Activated CD8-positive, alpha-beta memory T cell treated with anti-CD3 and anti-CD28 coated beads, Interleukin-2, amount 50 U/mL, for 1 hour (primary cell): ENCODE measurements around the gene KRTAP9-9.
"Not testable (repeated sequence)": the region's sequence is repeated elsewhere in the genome, so short reads cannot be mapped to it uniquely, and the experiment has no call there.

Experiments
- DNase-seq: peaks from one replicate; pipeline ENCODE4 v3.0.0-alpha.2; 2020; ENCODE audit errors: extremely low read depth

The KRTAP9-9 gene

DNA sequence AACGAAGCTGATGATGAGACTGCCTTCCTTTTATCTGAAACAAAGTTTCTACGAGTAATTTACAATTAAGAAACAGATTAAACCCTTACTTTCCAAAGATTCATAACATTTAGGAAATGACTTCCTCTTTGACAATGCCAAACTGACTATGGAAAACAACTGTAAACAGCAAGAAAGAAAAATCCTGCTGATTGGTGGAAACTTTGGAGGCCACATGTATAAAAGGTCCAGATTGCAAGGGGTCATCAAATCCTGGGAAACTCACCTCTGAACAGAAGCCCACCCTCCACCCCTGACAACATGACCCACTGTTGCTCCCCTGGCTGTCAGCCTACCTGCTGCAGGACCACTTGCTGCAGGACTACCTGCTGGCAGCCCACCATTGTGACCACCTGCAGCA lies 9.9 kb downstream of the KRTAP9-9 start, which contains the start of gene KRTAP9-6:
KRTAP9-6 (plus strand) TSS at position 301 of the 400 bp plus-strand sequence; CDS start at position 301, 0 bp downstream.
- DNase-seq, result no peak

DNA sequence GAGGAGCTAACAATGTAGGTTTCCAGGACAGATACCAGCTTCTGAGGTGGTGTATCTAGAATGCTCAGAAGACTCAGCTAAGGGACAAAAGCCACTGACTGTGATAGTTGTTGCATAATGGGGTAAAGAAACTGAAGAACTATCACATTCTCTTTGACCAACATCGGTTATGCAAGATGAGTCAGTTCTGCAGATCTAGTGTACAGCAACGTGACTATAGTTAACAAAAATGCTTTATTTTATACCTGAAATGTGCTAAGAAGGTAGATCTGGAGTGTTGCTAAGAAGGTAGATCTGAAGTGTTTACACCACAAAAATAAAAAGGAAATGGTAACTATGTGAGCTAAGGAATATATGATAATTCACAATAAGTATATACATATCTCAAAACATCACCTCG lies 12.5 kb downstream of the KRTAP9-9 start:
- no peak for DNase-seq

DNA sequence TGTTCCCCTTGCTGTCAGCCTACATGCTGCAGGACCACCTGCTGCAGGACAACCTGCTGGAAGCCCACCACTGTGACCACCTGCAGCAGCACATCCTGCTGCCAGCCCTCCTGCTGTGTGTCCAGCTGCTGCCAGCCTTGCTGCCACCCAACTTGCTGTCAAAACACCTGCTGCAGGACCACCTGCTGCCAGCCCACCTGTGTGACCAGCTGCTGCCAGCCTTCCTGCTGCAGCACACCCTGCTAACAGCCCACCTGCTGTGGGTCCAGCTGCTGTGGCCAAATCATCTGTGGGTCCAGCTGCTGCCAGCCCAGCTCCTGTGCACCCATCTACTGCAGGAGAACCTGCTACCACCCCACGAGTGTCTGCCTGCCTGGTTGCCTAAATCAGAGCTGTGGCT lies 16.1 kb downstream of the KRTAP9-9 start:
- not testable (repeated sequence) for DNase-seq

DNA sequence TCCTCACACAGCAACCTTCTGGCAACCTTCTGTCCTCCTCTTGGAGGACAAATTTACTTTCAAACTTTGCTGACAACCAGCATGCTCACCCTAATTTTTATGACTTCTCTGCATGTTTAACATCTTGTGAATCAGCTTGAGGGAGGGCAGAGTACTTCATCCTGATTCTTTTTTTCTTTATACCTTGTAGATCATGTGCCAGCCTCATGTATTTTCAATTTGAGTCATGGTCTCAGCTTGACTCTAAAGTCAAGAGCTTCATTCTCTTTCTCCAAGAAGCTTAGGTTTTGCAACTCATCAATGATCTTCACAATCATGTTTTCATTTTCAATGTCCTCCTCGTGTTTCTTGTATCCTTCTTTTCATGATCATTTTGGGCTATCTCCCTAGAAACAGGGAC lies 16.7 kb downstream of the KRTAP9-9 start:
- DNase-seq, result no peak

DNA sequence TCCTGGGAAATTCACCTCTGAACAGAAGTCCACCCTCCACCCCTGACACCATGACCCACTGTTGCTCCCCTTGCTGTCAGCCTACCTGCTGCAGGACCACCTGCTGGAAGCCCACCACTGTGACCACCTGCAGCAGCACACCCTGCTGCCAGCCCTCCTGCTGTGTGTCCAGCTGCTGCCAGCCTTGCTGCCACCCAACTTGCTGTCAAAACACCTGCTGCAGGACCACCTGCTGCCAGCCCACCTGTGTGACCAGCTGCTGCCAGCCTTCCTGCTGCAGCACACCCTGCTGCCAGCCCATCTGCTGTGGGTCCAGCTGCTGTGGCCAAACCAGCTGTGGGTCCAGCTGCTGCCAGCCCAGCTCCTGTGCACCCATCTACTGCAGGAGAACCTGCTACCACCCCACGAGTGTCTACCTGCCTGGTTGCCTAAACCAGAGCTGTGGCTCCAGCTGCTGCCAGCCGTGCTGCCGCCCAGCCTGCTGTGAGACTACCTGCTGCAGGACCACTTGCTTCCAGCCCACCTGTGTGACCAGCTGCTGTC lies 20.5 kb downstream of the KRTAP9-9 start, which contains the start of gene KRTAP9-7:
KRTAP9-7 (plus strand) TSS at position 51 of the 543 bp plus-strand sequence; CDS start at position 51, 0 bp downstream.
- DNase-seq, result not testable (repeated sequence)

DNA sequence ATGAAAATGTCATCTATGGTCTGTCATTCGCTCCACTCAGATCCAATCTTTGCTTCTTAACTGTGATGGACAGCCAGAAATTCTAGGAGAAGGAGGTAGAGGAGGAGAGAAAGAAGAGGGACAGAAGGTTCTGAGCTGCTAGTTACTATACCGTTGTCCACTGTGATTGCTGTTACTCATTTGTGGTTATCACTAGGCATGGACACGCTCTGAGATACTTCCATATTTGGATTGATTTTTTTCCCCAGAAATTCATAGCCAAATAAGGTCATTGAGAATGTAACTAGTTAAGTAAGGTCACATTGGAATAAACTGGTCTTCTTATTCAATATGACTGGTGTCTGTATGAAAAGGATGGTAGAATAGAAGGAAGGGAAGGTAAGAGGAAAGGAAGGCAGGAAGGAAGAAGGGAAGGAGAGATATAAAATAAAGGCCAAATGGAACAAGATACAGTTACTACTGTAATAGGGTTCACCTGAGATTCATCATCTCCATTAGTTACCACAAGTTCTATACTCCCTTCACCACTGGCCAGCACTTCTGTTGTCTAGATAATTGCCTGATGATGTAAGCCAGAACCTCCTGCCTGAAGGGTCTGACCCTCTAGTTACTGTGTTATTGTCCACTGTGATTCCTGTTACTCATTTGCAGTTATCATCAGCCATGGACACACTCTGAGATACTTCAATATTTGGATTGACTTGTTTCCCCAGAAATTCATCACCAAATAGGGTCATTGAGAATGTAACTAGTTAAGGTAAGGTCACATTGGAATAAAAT lies 23.2 kb downstream of the KRTAP9-9 start:
- DNase-seq, result no peak

DNA sequence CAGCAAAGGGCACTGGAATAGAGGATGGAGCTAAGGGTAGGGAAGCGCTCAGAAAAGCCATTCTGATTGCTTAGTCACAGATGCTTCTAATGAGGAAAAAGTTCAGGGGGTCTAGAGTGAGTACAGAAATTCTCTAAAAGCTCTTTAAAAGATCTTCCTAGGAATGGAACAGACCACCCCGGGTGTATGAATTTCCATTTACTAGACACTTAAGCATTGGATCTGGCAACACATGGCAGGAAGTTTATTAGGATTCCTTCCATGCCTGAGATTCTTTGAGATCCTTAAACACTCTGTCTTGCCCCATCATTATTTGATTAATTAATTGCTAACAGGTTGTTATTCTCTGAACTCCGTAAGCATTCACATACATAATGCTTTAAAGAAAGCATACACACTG lies 28.9 kb downstream of the KRTAP9-9 start:
- no peak for DNase-seq

DNA sequence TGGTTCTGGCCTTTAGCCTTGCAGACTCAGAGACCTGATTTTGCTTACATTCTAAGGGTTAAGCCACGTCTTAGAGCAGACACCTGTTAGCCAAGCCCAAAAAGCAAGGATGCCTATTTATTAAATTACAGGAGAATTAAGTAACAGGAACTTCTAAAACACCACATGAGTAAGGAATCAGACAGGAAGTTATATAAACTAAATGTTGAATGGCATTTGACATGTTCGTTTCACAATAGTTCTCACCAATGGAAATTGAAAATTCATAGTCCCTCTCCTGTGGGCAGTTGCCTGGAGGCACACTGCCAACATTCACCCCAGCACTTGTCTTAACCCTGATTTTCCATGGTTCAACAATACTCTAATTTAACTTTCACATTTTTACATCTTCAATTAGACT lies 29.4 kb downstream of the KRTAP9-9 start:
- DNase-seq, result no peak

DNA sequence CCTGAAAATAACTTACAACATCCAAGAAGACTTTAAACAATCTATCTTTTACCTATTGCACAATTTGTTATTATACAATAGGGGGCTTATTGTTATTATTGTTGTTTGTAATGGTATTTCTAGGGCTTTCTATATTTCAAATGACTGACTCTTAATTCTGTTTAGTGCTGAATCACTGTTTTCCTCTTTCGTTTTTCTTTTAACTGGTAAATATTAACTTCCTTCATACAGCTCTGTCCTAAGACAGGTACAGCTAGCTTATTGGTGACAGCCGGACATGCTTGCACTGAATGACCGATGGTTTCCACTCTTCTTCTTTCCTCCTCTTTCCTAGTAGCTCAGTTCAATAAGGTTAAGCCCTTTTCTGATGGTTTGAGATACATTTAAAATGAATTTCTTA lies 31.9 kb downstream of the KRTAP9-9 start:
- no peak for DNase-seq

DNA sequence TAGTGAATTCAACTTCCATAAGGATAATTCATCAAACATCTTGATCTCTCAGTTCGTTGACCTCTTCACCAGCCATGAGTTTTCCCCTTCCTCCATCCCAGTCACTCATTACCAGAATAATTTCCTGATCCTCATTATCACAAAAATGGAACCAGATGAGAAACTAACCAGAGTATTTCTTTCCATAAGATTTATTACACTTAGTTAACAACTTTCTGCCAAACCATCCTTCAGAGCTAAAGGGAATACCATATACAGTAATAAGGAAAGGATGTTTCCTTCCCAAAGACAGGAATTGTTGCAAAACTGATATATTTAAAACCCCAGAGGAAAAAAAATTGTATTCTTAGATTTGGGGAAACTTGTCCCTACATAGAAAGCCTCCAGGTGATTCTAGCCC lies 38.8 kb downstream of the KRTAP9-9 start:
- no peak for DNase-seq

DNA sequence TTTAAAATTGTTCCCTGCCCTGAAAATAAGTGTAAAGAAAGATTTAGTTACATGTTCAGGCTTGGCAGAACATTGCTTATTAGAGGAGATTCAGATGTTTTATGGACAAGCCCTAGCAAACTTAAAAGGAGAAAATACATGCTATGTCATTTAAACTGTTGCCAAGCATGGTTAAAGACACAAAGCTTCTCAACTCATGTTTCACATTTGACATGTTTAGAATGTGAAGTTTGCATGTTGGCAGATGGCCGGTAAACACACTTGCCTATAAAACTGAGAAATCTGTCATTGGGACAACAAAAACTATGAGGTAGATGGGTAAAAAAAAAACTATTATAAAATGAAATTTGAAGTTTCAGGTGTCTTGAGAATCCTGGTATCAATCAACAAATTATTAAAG lies 41.7 kb downstream of the KRTAP9-9 start:
- DNase-seq, result no peak

DNA sequence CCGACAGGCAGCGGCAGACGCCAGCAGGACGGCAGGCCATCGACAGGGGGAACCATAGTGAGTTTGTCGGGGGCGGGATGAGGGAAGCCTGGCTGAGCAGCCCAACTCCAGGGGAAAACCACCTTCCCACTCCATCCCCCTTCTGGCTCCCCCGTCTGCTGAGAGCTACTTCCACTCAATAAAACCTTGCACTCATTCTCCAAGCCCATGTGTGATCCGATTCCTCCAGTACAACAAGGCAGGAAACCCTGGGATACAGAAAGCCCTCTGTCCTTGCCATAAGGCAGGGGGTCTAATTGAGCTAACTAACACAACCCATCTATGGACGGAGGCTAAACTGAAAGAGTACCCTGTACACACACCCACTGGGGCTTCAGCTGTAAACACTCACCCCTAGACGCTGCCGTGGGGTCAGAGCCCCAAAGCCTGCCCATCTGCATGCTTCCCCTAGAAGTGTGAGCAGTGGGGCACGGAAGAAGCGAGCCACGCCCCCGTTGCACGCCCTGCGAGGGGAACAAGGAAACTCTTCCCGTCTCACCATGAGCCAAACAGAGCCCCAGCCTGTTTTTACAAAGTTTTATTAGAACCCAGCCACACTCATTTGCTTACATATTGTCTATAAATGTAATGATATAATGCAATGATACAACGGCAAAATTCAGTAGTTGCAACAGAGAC lies 43.4 kb downstream of the KRTAP9-9 start:
- DNase-seq, result no peak

DNA sequence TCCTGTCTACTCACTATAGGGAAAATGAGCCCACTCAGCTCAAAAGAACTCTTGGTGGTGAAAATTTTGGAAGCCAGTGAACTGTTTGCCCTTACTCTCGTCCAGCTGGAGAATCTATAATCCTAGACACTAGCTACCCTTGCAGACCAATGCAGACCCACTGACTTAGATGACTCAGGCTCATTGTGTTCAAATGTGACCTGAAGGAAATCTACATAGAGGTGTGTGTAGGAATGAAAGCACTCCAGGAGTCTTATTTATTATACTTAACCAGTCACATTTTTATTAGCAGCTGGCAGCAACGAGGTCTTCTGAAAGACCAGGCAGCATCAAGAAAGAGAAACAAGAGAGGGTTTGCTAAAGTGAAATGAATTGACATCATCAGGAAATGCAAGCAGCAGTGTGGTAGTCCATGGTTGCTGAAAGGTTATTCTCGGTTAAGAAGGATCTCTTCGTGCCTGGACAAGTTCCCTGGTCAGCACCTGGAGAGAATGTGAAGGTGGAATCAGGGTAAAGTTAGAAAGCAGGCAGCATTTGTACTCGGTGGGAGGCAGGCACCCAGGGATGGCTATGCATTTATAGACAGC lies 46.1 kb downstream of the KRTAP9-9 start:
- DNase-seq, result no peak

DNA sequence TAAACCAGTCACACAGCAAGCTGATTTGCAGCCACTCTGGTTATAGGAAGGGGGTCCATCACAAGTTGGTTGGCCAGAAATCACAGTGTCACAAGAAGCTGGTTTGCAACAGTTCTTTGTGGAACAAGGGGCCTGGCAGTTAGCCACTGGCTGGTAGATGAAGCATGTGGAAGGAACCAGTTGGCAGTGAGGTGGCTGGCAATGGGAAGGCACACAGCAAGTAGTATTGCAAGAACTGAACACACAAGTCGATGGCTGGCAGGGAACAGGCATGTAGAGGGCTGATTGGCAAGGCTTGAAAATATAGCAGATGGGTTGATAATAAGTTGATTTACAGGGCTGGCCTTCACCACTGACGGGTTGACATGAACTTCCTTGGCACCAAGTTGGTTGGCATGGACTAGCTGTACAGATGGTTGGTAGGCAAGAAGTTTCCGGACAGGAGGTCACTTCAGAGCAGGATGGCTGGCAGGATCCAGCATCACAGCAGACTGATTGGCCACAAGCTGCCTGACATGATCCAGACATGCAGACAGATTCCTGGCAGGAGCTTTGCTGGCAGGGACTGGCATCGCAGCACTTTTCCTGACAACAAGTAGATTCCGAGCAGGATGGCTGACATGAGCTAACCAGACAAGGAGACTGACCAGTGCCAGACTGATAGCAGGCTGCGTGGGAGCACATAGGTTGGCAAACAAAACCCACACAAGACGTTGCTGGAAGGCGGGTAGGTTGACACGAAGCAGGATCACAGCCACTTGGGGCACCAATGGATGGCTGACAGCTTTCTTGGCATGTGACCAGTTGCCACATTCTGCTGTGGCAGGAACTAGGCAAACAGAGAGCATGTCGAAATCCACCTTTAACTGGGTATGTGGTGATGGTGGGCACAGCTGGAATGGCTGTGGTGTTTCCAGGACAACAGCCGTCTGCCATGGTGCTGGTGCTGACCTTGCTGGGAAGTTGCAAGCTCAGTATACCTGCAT lies 47.0 kb downstream of the KRTAP9-9 start, which contains the start of gene KRTAP29-1:
KRTAP29-1 (minus strand) TSS at position 936 of the 986 bp plus-strand sequence; CDS start at position 936, 0 bp downstream.
- DNase-seq, result no peak

DNA sequence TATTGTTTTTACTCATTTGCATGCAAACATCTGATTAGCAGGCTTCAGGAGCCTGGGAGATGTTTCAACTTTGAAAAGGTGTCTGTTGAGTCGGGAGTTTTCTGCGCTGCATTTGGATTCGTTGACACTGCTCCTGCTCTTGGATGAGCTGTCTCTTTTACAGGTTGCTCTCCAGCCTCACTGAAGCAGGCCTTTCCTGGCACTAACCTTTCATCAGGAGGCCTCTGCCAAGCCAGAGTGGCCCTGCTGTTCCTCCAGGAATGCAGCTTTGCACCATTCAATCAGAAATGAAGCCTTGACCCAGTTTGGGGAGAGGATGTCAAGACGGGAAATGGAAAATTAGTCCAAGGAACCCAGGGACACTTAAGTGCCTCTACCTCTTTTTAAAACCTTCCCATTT lies 47.8 kb downstream of the KRTAP9-9 start:
- DNase-seq, result no peak

DNA sequence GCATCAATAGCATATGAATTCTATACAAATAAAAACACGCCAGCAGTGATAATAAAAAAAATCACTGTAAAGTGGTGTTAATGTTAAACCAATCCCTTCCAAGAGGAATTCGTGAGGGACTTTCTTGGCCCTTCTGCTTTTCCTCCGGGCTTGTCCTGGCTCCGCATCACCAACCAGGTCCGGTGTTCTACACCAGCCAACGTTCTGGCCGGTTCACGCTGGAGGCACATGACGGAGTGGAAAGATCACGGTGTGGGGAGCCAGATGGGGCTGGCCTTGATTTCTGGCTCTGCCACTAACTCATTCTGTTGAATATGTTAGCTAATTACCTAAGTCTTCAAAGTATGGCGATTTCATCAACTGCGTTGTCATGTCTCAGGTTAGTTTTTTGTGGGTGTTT lies 48.9 kb downstream of the KRTAP9-9 start:
- no peak for DNase-seq
